HG03280 (cell line): Measurements from ENCODE around the gene NOLC1.
"Not testable (repeated sequence)": the region's sequence is repeated elsewhere in the genome, so short reads cannot be mapped to it uniquely, and the experiment has no call there.

Experiments
- ATAC-seq: cut with Tn5 transposase; IDR thresholded peaks from one replicate; pipeline ENCODE4 v1.9.1; 2021; ENCODE audit warnings: mild to moderate bottlenecking, moderate library complexity; ENCODE audit not compliant: unreplicated experiment

The NOLC1 gene

GRCh38 chr10:102153093-102153620 lies 968 bp downstream of the NOLC1 start:
- no peak for ATAC-seq

- no peak for ATAC-seq
Observed at GRCh38 chr10:102154466-102155116, 2.4 kb downstream of the NOLC1 start.

GRCh38 chr10:102157224-102157623 lies 5.0 kb downstream of the NOLC1 start:
- ATAC-seq = no peak

- no peak for ATAC-seq
Observed at GRCh38 chr10:102159051-102159597, 6.9 kb downstream of the NOLC1 start.

GRCh38 chr10:102159831-102160230 lies 7.6 kb downstream of the NOLC1 start:
- ATAC-seq = no peak

GRCh38 chr10:102163342-102163989 lies 11.3 kb downstream of the NOLC1 start:
- ATAC-seq = no peak

GRCh38 chr10:102167861-102168260 lies 15.7 kb downstream of the NOLC1 start:
- ATAC-seq = no peak

- ATAC-seq = no peak
Observed at GRCh38 chr10:102170602-102171001, 18.4 kb downstream of the NOLC1 start.

- no peak for ATAC-seq
Observed at GRCh38 chr10:102172288-102172687, 20.1 kb downstream of the NOLC1 start.

- ATAC-seq = no peak
Observed at GRCh38 chr10:102175415-102175814, 23.2 kb downstream of the NOLC1 start.

GRCh38 chr10:102184606-102185005 lies 32.4 kb downstream of the NOLC1 start:
- ATAC-seq = no peak

- ATAC-seq = no peak
Observed at GRCh38 chr10:102185272-102185671, 33.1 kb downstream of the NOLC1 start.

GRCh38 chr10:102185811-102186527 lies 33.8 kb downstream of the NOLC1 start:
- no peak for ATAC-seq

GRCh38 chr10:102188298-102188940 lies 36.2 kb downstream of the NOLC1 start:
- ATAC-seq = no peak

GRCh38 chr10:102188941-102189898 lies 37.0 kb downstream of the NOLC1 start:
- ATAC-seq = not testable (repeated sequence)

- no peak for ATAC-seq
Observed at GRCh38 chr10:102191956-102192355, 39.8 kb downstream of the NOLC1 start.

GRCh38 chr10:102195296-102195870 lies 43.2 kb downstream of the NOLC1 start:
- no peak for ATAC-seq

- no peak for ATAC-seq
Observed at GRCh38 chr10:102196893-102197292, 44.7 kb downstream of the NOLC1 start.

GRCh38 chr10:102198027-102198426 lies 45.8 kb downstream of the NOLC1 start:
- ATAC-seq = no peak
